ENCODE data around the gene EDN2.
A peak's percentile ranks its signal among the peaks of the same experiment; 100 is the strongest.

The EDN2 gene

DNA sequence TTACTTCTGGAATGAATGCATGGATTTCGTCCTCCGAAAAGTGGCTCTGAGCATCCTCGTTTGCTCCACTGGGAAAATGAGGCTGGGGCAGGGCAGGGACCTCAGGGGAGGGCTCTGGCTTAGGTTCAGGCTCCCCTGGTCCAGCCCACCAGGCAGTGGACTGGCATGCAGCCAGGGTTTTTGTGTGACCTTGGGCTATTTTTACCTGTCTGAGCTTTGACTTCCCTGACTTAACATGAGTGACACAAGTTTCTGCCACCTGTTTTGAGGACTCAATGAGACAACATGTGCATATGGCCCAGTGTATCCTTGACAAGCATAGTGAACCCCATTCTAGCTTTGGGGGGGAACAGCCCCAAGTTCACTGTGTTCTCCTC lies 32.6 kb upstream of the EDN2 start:
- DNase-seq (ENCODE audit: low spot score) = no peak

DNA sequence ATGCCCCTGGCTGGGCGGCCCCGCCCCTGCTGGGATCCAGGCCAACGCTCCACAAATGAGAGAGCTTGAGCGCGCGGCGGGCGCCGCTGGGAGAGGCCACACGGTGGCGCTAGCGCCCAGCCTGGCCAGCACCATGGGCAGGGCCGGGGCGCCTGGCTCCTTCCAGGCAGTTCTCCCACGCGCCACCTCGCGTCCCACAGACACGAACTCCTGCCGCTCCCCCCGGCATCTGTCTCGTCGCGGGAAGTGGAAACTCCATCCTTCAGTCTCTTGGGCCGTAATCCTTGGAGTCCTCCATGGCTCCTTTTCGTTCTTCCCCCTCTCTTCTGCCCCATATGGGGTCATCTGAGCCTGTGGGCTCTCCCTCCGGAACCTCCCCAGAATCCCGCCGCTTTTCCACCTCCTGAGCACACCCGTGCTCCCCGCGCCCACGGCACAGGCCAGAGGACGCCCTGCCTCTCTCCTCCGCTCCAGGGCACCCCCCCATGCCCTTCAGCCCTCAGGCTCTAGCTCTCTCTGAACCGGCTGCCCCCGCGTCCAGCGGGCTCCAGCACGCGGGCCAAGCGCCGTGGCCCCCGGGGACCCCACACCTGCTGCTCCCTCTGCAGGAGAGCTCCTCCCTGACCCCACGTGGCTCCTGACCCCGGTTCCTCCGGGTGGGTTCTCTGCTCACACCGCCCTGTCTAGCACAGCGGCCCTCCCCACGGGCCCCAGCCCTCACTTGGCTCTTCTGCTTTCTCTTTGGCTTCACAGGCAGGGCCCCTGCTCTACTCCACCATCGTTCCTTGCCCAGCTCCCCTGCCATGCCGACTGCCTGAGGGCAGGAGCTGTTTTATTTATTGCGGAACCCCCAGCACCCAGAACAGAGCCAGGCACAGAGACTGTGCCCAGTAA lies 31.9 kb upstream of the EDN2 start:
- DNase-seq (ENCODE audit: low spot score) = peak; percentile 98

DNA sequence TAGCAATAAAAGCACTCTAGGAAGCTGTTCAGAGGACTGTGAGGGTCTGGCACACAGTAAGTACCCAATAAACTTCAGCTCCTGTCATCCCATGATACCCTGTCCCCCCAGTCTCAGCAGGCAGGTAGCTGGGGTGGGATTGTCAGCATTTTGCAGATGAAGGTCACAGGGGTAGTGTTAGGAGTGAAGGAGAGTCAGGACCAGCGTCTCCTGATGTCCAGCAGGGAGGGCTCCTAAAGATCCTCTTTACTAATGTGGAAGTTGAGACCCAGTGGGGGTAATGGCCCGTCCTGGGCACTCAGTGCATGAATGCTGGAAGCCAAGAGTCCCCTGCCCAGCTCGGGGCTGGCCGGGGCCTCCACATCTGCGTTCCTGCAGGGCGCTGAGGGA lies 31.3 kb upstream of the EDN2 start:
- no peak for DNase-seq (ENCODE audit: low spot score)

DNA sequence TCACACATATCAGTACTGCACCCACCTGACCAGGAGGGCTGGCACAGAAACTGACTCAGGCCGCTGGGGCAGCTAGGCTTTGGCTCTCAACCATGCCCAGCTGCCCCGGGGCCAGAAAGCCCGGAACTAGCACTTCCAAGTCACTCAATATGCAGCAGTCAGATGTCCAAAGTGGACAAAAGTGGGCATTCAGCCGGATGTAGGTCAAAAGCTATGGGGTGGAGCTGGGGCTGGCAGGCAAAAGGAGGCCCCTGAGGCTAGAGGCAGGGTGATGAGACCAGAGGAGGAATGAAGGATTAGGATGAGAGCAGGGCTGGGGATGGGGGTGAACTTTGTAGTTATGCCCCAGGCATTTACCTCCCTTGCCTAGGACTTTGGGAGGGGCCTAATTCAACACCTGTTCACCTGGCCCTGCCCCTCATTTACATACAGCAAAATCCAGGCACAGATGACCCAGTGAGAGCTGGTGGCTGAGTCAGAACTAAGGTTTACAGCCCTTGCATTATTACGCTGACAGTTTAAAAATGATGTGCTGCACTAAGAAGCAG lies 30.7 kb upstream of the EDN2 start:
- no peak for DNase-seq (ENCODE audit: low spot score)

DNA sequence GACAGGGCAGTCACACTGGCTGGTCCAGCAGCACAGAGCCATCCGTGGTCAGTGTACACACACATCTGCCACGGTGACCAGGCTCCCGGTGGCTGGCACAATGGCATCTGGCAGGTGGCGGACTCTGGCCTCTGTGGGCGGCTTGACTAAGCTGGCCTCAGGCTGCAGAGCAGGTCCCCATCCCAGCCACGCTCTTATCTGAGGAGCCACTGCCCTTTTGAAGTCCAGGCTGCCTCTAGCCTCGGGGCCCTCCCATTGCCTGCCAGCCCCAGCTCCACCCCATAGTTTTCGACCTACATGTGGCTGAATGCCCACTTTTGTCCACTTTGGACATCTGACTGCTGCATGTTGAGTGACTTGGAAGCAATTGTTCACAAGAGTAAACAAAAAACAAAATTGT lies 29.9 kb upstream of the EDN2 start:
- no peak for DNase-seq (ENCODE audit: low spot score)

DNA sequence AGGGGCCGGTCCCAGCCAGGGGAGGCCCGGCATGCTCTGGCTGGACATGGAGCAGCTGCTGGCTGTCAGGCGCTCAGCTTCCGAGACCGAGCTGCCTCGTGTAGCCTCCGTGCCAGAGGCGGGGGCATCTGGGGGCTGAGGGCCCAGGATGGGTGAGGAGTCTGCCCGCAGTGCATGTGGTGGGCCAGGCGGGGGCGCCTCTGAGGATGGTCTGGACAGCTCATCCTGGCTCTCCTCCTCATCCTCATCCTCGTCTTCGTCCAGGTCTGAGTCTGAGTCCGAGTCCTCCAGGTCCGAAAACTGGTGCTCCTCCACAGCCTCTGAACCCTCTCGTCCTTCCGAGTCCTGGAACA lies 28.9 kb upstream of the EDN2 start:
- DNase-seq (ENCODE audit: low spot score) = no peak

DNA sequence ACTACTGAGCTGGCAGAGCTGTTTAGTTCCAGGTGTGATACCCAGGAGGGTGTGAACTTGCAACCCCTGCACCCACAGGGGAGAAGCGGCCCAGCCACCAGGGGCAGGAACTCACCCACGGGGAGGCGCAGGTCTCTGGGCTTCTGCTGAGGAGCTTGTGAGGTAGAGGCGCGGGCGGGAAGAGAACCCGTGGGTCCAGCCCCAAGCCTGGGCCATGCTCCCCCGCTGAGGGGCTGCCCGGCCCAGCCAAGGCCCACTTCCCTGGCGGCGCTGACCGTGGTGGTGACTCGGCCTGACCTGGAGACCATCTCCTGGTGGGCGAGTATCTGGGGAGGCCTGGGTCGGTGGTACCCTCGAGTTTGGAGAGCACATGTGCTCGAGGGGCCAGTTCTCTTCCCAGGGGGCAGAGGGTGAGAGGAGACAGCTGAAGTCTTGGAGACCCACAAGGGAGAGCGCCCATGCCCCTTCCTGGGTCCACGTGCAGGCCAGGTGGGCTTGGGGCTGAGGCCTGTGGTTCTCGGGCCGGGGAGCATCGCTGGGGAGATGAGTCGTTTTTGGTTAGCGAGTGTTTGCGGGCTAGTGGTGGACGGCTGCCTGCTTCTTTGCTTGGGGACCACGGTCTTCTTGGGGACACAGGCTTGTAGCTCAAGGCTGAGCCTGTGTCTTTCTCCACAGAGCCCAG lies 28.4 kb upstream of the EDN2 start:
- DNase-seq (ENCODE audit: low spot score) = no peak

DNA sequence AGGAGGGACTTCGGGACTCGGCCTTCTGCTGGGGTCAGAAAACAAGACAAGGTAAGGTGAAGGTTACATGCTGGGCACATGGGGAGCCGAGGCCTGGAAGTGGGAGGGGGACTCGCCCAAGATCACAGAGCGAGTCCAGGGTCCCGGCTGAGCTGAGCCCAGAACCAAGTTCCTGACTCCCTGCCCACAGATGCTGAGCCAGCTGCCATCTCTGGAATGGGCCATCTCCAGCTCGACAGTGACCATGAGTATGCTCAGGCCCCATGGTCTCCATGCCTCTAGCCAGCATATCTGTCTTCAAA lies 26.7 kb upstream of the EDN2 start:
- no peak for DNase-seq (ENCODE audit: low spot score)

DNA sequence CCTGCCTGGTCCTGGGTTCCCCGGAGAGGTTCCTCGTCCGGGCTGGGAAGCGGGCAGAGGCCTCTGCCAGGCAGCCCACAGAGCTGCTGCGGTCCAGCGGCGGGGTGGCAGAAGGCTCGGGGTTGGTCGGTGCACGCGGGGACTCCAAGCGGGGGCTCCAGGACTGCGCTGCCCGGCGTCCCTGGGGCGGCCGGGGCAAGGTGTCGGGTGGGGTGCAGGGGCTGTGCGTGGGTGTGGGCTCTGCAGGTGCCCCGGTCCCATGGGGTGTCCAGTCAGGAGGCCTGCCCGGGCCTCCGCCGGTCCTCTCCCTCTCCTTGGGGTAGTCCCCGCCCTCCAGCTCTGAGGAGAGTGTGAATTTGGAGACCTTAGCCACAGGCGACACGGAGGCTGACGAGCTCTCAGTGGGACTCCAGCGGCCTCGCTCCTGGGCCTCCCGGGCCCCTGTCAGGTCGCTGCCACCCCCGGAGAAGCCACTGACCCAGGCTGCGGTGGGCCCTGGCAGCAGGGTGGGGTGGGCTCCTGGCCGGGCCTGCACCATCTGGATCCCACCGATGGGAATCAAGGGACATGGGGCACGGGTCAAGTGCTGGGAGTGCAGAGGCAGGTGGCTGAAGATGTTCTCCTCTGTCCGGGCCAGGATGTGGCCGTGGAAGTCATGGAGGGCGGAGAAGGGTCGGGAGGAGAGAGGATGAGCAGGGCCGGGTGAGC lies 26.2 kb upstream of the EDN2 start:
- DNase-seq (ENCODE audit: low spot score) = no peak

DNA sequence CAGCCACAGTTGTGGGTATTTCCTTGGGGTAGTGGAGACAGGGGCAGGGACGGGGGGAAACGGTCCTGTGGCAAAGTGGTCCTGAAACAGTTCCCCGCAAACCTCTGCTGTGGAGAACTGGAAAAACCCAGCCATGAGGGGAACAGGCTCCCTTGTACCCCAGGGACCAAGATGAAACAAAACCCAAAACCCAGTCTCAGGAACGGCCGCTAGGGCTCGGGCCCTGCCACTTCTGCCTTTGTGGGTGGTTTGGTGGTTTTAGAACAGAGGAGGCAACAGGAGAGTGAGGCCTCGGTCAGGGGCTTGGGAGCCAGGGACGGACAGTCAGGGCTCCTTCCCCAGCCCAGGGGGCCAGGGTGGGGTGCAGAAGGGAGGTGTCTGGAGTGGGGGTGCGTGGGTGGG lies 24.8 kb upstream of the EDN2 start:
- no peak for DNase-seq (ENCODE audit: low spot score)

DNA sequence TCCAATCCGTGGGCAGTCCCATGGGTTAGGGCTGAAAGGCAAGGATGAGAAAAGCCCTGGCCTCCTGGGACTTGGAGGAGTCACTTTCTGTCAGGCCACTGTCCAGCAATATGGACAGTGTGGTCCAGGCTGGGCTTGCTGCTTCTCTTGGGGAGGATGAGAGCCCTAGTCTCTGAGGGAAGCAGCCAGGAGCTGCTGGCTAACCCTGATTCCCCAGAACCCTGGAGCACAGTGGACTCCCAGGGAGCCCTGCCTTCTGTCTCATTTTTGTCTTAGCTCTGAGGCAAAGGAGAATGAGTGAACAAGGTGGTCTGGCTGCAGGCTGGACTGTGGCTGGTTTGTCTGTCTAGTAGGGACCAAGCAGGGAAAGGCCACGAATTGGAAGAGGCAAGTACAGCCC lies 23.8 kb upstream of the EDN2 start:
- DNase-seq (ENCODE audit: low spot score) = no peak

DNA sequence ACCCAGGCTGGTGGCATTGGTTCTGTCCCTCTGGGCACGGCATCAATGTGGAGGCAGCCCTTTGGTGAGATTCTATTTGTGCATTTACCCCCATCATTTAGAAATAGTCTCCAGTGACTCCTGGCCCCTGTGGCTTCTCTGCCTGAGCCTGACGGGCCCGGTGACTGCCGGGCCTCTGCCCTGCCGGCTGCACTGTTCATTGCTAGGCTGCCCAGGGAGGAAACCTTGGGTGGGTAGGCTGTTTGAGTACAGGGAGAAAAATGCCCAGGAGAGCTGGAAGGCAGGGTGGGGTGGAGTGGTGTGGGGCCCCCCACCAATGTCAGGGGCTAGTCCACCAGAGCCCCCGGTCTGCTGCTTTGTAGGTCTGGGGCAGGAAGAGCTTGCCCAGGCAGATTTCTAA lies 23.4 kb upstream of the EDN2 start:
- no peak for DNase-seq (ENCODE audit: low spot score)

DNA sequence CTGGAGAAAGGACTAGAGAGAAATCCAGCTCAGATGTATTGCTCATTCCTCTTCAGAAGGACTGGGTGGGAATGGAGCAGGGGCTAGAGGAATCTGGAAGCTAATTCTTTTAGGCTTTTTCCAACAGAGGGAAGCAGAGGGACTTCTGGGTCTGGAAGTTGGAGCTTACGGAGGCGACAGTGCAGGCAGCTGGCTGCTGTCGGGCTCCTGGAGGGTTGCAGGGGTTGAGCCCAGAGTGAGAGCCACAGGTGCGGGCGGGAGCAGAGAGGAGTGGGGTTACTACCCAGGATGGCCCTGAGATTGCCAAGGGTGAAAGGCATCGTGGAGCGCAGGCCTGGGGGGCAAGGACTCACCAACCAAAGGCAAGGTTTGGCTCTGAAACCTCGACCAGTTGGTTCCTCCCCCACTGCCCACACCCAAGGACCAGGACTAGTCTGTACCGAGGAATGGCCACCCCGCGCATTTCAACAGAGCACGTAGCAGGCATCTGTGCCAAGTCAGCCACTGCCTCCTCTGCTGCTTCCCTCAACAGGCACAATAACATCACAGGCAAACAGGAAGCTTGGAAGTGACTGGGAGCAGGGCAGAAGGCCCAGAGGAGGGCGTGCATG lies 22.7 kb upstream of the EDN2 start:
- no peak for DNase-seq (ENCODE audit: low spot score)

DNA sequence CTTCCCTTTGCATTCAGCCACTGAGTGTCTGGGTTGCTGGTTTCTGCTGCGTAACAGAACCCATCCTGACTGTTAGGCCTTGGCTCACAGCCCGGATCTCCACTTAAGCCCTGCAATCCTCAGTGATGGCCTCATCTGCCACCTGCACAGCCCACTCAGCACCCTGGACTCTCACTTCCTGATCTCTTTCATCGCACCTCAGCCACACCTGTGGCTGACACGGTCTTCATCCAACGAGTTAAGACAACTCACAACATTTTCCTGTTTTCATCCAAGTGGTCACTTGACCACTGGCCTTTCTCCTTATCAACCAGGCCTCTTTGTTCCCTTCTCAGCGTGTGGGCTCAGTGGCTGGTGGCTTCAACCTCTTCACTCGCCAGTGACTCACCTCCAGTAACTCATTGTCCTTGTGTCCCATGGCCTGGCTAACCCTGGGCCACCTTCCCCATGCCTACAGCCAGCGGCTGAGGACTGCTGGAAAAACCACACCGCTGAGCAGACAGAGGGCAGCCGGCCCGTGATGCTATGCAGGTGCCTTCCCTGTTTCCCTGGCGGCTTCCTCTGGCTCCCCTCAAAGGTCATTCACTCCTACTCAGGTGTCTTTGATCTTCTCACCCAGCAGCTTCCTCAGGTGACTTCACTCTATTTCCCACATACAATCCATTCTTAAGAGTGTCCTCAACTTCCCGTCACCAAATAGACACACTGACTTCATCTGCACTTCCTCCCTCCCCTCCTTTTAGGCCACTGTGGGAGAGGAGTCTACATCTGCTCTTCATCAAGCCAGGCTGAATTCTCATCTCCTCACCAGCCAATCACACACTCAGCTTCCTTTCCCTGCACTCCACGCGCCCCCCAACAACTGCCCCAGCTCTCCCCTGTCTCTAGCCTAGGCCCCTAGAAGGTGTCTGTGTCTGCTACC lies 19.9 kb upstream of the EDN2 start:
- DNase-seq (ENCODE audit: low spot score) = peak; percentile 38

DNA sequence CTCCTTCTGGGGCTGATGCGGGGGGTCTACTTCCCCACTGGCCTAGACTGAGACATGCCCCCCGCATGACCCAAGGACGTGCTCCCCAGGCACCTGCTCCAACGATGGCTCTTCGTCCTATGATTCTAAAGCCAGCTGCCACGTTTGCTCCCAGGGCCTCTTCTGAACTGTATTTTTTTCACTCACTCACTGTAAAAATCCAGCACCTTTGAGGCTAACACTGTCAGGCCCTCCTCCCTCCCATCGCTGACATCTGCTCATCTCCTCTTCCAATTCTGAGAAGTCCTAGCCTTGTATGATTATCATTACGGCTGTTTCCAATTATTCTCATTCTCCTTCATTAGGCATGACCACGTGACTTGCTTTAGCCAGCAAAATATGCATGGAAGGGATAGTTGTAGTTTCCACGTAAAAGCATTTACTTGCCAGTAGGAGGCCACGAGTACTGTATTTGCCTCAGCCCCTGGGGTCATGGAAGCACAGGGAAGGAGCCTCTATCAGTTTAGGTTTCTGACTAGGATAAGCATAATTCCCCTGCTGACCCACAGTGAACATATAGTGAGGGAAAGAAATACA lies 19.1 kb upstream of the EDN2 start:
- DNase-seq (ENCODE audit: low spot score) = peak; percentile 51

DNA sequence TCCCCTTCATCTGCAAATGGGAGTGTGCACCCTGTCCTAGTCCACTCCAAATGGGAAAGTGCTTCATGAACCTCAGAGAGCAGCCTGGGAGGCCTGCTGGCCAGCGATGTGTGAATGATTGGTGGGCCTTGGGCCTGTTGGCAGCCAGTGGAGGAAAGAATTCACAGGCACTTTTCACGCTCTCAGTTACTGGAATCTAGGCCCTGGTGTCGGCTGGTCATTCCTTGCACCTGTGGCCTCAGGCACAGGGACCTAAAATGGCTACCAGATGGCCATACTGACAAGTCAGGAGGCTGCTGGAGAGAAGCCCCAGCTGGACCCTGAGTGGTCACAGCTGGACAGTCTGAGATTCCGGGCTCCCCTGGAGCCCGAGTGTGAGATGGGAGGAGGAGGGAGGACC lies 18.4 kb upstream of the EDN2 start:
- DNase-seq (ENCODE audit: low spot score) = no peak

DNA sequence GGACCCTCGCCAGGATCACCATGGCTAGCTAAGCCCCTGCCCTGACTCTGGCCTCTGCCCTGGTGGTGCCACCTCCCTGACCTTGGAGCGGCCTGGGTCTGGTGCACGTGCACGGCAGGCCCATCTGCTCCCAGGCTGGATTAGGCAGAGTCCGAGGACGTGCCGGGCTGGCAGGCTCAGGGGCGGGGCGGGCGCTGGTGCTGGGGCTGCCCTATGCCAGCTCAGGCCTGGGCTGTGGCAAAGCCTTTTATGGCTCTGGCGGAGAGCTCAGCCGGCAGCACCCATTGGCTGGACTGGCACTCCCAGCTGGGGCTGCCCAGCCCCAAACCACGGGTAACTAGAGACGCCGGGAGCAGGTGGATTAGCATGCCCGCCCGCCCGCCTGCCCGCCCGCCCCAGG lies 17.1 kb upstream of the EDN2 start:
- no peak for DNase-seq (ENCODE audit: low spot score)

DNA sequence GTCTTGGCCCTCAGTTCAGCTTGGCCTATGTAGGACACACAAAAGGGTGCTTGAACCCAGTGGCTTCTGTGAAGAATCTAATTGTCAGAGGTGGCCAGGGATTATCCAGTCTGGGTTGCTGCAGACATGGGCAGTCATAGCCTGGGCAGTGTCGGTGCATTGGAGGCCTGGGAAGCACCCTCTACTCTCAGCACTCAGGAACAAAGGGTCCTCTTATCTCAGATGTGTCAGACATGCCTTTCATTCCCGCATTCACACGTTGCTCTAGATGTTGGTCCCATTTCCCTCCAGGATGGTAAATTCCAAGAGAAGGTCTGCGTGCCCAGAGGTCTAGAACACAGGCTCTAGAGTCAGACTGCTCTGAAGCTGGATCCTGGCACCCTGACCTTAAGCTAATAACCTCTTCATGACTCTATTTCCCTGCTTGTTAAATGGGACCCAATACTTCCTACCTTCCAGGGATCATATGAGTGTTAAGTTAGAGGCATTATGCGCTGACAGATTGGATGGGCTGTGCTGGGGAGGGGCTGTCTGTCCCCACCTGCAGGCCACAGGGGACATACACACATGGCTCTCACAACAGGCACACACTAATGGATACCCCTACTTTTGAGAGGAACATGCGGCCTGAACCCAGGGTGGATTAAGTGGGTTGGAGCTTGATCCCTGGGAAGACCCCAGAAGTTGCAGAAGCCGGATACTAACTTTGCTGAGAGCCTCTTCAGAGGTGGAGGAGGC lies 16.5 kb upstream of the EDN2 start:
- DNase-seq (ENCODE audit: low spot score) = no peak

DNA sequence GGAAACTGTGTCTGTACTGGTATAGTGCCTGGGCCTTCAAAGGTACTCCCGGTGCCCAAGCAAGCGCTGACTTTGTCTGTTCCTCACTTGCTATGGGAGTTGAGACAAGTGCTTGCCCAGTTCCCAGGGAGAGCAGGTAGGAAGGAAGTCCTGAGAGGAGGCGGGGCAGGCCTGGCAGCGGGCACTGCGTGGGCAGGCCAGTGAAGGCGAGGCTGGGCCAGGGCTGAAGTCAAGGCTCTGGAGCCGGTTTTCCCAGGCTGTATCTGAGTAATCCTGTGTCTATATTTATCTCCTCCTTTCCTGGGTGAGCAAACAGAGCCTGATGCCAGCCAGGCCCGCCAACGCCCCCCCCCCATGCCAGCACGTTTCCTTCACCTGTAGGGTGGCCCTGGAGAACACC lies 15.9 kb upstream of the EDN2 start:
- peak; percentile 44 for DNase-seq (ENCODE audit: low spot score)

DNA sequence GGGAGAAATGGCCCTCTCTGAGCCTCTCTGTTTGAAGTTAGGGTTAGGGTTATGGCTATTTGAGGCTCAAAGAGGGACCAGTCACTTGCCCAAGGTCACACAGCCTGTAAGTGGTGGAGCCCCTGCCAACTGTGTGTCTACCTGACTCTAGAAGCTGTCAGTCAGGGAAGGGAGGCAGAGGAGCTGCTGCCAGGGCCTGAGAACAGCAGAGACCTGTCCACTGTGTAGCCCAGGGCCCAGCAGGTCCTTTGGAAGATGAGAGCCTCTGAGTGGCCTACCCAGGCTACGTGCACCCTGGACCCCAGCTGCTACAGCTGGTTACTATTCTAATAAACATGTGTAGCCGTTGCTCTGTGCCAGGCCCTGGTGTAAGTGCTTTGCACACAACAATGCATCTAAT lies 15.1 kb upstream of the EDN2 start:
- DNase-seq (ENCODE audit: low spot score) = no peak

DNA sequence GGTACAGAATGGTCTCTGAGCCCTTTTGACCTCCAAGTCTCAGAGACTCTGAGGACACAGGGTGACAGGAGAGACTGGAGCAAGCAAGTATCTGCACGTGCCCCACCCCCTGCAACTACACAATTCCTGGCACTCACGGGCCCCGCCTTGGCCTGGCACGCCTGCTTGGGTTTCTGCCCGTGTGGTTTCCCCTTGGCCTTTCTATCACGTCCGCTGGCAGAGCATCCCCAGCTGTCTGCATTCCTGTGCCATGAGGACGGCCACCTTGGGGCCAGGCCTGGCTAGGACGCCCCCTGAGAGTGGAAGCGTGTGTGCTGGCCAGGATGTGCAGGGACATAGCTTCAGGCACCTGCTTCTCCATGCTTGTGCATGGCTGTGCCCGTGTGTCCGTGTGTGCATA lies 14.3 kb upstream of the EDN2 start:
- DNase-seq (ENCODE audit: low spot score) = peak; percentile 77
